Transverse colon (tissue), 3 donors: ENCODE results near the gene FAM107B.

ENCODE experiments used
- EP300 ChIP-seq: sonication (generic); formaldehyde crosslinking; IDR thresholded peaks from one replicate; pipeline ENCODE4 v1.6.1; 2017; ENCODE audit warnings: antibody characterized with exemption, low read depth
- TF ChIP-seq, protein P1 (sequence below), 5 experiments: fragments of 200-600 bp in 3 of 5; fragments of 450-650 bp in 2 of 5; sonication (generic) in 3 of 5; IDR thresholded peaks; 1 replicate in 2 of 5; 2 replicates in 3 of 5; pipeline ENCODE4 v1.5.1; 2016 to 2017; ENCODE audit warnings: antibody characterized with exemption in 5 of 5, inconsistent platforms in 3 of 5, mild to moderate bottlenecking in 2 of 5, moderate library complexity in 1 of 5

DNA sequence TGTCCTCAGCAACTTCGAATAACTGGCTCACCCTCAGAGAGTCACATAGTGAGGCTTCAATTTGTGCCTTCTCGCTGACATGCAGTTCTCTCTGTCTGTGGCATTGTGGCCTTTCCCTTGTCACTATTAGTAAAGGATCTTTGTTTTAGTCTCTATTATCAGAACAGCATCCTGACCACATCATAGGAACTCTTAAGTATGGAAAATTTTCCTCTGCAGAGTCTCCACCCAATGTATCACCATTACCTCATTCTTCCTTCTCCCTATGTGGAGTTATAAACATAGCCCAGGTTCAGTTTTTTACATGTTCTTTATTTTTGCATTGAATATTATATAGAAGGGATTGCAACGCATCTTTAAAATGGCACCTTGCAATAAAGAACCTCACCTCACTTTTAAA is 112.9 kb downstream of the FAM107B start:
- TF ChIP-seq, protein P1, sequence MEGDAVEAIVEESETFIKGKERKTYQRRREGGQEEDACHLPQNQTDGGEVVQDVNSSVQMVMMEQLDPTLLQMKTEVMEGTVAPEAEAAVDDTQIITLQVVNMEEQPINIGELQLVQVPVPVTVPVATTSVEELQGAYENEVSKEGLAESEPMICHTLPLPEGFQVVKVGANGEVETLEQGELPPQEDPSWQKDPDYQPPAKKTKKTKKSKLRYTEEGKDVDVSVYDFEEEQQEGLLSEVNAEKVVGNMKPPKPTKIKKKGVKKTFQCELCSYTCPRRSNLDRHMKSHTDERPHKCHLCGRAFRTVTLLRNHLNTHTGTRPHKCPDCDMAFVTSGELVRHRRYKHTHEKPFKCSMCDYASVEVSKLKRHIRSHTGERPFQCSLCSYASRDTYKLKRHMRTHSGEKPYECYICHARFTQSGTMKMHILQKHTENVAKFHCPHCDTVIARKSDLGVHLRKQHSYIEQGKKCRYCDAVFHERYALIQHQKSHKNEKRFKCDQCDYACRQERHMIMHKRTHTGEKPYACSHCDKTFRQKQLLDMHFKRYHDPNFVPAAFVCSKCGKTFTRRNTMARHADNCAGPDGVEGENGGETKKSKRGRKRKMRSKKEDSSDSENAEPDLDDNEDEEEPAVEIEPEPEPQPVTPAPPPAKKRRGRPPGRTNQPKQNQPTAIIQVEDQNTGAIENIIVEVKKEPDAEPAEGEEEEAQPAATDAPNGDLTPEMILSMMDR (IDR thresholded peaks at IDR 0.05), result no peak
- no peak for TF ChIP-seq EP300
